GM19240 (cell line): ENCODE data around the gene SLC45A3.
"Not testable (repeated sequence)": the region's sequence is repeated elsewhere in the genome, so short reads cannot be mapped to it uniquely, and the experiment has no call there.

Experiments
- DNase-seq: peaks from one replicate; pipeline ENCODE4 v3.0.0; 2011; ENCODE audit warnings: low spot score; ENCODE audit not compliant: insufficient read length

The SLC45A3 gene

GRCh38 chr1:205636138-205636530 is 44.2 kb downstream of the SLC45A3 start:
- not testable (repeated sequence) for DNase-seq

- DNase-seq, result no peak
Observed at GRCh38 chr1:205633421-205633976, 46.8 kb downstream of the SLC45A3 start.

- DNase-seq, result no peak
Observed at GRCh38 chr1:205632669-205633169, 47.6 kb downstream of the SLC45A3 start.

GRCh38 chr1:205631768-205632668 is 48.3 kb downstream of the SLC45A3 start, which contains the start of gene ELK4:
Gene ELK4, minus strand, starts transcription at chr1:205632011. Its CDS starts 8,129 bp downstream, at chr1:205623882.
- peak; percentile 86 for DNase-seq

GRCh38 chr1:205631010-205631767 is 49.1 kb downstream of the SLC45A3 start:
- DNase-seq, result peak; percentile 61

- no peak for DNase-seq
Observed at GRCh38 chr1:205630651-205631009, 49.7 kb downstream of the SLC45A3 start.

GRCh38 chr1:205630241-205630640 is 50.1 kb downstream of the SLC45A3 start:
- no peak for DNase-seq

- no peak for DNase-seq
Observed at GRCh38 chr1:205629751-205630150, 50.6 kb downstream of the SLC45A3 start.

GRCh38 chr1:205627956-205628355 is 52.4 kb downstream of the SLC45A3 start:
- DNase-seq, result no peak

- no peak for DNase-seq
Observed at GRCh38 chr1:205626216-205626615, 54.1 kb downstream of the SLC45A3 start.

- no peak for DNase-seq
Observed at GRCh38 chr1:205623646-205624045, 56.7 kb downstream of the SLC45A3 start.

GRCh38 chr1:205620269-205620668 is 60.0 kb downstream of the SLC45A3 start:
- no peak for DNase-seq

GRCh38 chr1:205619376-205619775 is 60.9 kb downstream of the SLC45A3 start:
- DNase-seq, result no peak

- no peak for DNase-seq
Observed at GRCh38 chr1:205616563-205617293, 63.6 kb downstream of the SLC45A3 start.

GRCh38 chr1:205615789-205616188 is 64.5 kb downstream of the SLC45A3 start:
- no peak for DNase-seq

GRCh38 chr1:205613854-205614412 is 66.4 kb downstream of the SLC45A3 start:
- no peak for DNase-seq

GRCh38 chr1:205612556-205612955 is 67.8 kb downstream of the SLC45A3 start:
- no peak for DNase-seq

GRCh38 chr1:205612104-205612503 is 68.2 kb downstream of the SLC45A3 start:
- no peak for DNase-seq

- DNase-seq, result no peak
Observed at GRCh38 chr1:205610901-205611466, 69.3 kb downstream of the SLC45A3 start.

- DNase-seq, result no peak
Observed at GRCh38 chr1:205610036-205610435, 70.3 kb downstream of the SLC45A3 start.
